Kidney (tissue), 22 donors: Measurements from ENCODE around the gene COBL. TPM values are rescaled to one million over a fixed set of nuclear protein-coding genes. Genes with fewer than 3 reads are reported as not detected.

Experiments
- DNase-seq, 5 donors: peaks; one replicate each; pipeline ENCODE4 v3.0.0-alpha.2; 2013 to 2020
- FAIRE-seq: peaks from 2 replicates; lab custom pipeline; 2012; peaks lifted over from hg19 to GRCh38; lab: Jason Lieb, UNC
- H3K27ac ChIP-seq, 2 donors: one replicate each; pipeline ENCODE4 v1.7.0; 2013; ENCODE audit warnings: low read depth in 2 of 2, low read length in 2 of 2, inconsistent platforms in 1 of 2
- H3K27me3 ChIP-seq: one replicate; pipeline ENCODE4 v1.7.1; 2013; ENCODE audit warnings: low read length, inconsistent platforms; ENCODE audit not compliant: control insufficient read depth, insufficient read depth
- H3K36me3 ChIP-seq, 3 donors: one replicate each; pipeline versions ENCODE4 v1.7.0 to v1.7.1; 2013; ENCODE audit warnings: low read length in 3 of 3, control low read depth in 1 of 3, inconsistent platforms in 1 of 3; ENCODE audit not compliant: insufficient read depth in 3 of 3, control insufficient read depth in 2 of 3
- H3K4me1 ChIP-seq, 3 donors: one replicate each; pipeline versions ENCODE4 v1.7.0 to v1.7.1; 2013; ENCODE audit warnings: low read length in 3 of 3, inconsistent platforms in 1 of 3, low read depth in 1 of 3; ENCODE audit not compliant: control insufficient read depth in 2 of 3, insufficient read depth in 2 of 3
- H3K4me3 ChIP-seq, 3 donors: one replicate each; pipeline versions ENCODE4 v1.7.0 to v1.8.1; 2013; ENCODE audit warnings: low read length in 3 of 3, control low read depth in 1 of 3, inconsistent platforms in 1 of 3
- H3K9ac ChIP-seq, 3 donors: one replicate each; pipeline versions ENCODE4 v1.7.0 to v1.7.1; 2013; ENCODE audit warnings: low read length in 3 of 3, control low read depth in 1 of 3, inconsistent platforms in 1 of 3
- H3K9me3 ChIP-seq, 3 donors: one replicate each; pipeline versions ENCODE4 v1.7.0 to v1.7.1; 2013; ENCODE audit warnings: low read length in 3 of 3, control low read depth in 1 of 3, inconsistent platforms in 1 of 3; ENCODE audit not compliant: control insufficient read depth in 2 of 3, insufficient read depth in 1 of 3
- intact Hi-C: fragments of 100-400 bp; cut with DNase I; formaldehyde crosslinking; loops from one replicate; pipeline ENCODE4 v1.11.1; 2022
- long read RNA-seq, 10 donors: library from polyadenylated mRNA in 1 of 10; unstranded in 1 of 10; transcript quantifications; one replicate each; pipeline ENCODE4 v2.0.0 and lab custom pipeline, GENCODE V29; 2021 to 2026
- polyA plus RNA-seq: library from polyadenylated mRNA; stranded (reverse); fragments of 350-450 nt; fragmentation: Illumina TruSeq; extraction: RNeasy Lipid Tissue Mini Kit (QIAGEN cat#74804); gene quantifications from one replicate; pipeline ENCODE4 v1.2.3, GENCODE V29; 2014; ENCODE audit warnings: low read depth, low replicate concordance; ENCODE audit not compliant: insufficient read depth
- total RNA-seq: library from RNA; stranded (reverse); fragmentation: NEBNext Ultra II Directional; extraction: Animal tissue kit (Norgen Biotek cat#: 25700); gene quantifications from one replicate; pipeline ENCODE4 v1.2.1, GENCODE V29; 2021
- TF ChIP-seq, protein P1 (sequence below): IDR thresholded peaks from 3 replicates; pipeline ENCODE4 v1.5.1; 2012; ENCODE audit warnings: mild to moderate bottlenecking, moderate library complexity, borderline replicate concordance; ENCODE audit not compliant: insufficient read depth; ENCODE audit errors: extremely low read depth
- donor health status: control.
- donor health status: control.
- donor health status: control.
- donor health status: control.
- donor health status: control.
- donor health status: DM: yes; HTN: yes; CAD: no.
- donor health status: Normal renal cell carcinoma (clear cell type).

The COBL gene
- 42.7 TPM for total RNA-seq
- polyA plus RNA-seq, result 9.8 TPM
- long read RNA-seq, donor 1, partial matches to known transcripts, result 0 of 1 reads
- long read RNA-seq, donor 1, other reads (novel, unspliced or antisense), result 0 of 1 reads
- long read RNA-seq, donor 2, result 0 reads
- long read RNA-seq, donor 3, result 0 reads
- long read RNA-seq, donor 4, result 0 reads
- long read RNA-seq, donor 5, result 0 reads
- long read RNA-seq, donor 6, result 0 reads
- long read RNA-seq, donor 7, partial matches to known transcripts, result 14 of 21 reads
- long read RNA-seq, donor 7, other reads (novel, unspliced or antisense), result 7 of 21 reads
- long read RNA-seq, donor 8, result 0 reads
- long read RNA-seq, donor 9, result 0 reads
- long read RNA-seq, donor 10, partial matches to known transcripts, result 6 of 7 reads
- long read RNA-seq, donor 10, other reads (novel, unspliced or antisense), result 0 of 7 reads

DNA sequence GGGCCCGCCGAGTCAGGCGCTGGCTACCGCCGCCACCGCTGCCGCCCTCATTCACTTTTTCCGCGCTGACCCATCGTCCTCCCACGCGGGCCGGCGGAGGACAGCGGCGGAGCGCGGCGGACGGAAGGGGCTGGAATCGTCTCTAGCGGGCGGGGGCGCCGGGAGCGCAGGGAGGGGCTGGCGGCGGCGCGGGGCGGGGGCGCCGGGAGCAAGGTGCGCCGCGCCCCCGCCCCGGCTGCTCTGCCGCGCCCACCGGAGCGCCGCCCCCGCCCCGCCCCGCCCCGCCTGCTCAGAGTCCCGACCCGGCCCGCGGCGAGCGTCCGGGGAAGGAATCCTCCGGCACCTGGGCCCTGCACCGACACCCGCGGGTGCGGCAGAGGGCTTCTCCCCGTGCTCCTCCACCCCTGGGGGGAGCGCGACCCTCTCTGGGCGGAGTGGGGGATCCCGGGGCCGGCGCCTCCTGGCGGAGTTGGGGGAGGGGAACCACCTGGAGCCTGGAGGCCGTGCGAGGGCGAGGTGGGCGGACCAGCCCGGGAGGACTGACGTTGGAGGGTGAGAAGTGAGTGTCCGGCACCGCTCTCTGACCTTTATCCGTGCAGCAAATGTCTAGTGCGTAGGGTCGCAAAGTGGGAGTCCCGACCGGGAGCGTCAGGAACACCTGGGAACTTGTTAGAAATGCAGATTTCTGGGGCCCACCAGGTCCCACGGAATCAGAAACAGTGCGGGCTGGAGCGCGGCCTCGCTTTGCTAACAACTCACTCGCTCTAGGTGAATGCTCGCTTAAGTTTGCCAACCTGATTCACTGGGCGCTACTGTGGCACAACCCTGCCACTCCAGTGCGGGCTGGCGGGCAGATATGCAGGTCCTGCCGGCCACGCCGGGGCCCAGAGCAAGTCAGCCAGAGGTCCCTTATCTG is at the start of gene COBL:
Gene COBL, minus strand, starts transcription at position 144 of the 916 bp plus-strand sequence. CDS start 176 bp downstream, outside the sequence.
- H3K9ac ChIP-seq, result peak within 1 kb of the TSS in 2 of 3 donors; percentile 29 to 83
- FAIRE-seq, result no peak
- H3K36me3 ChIP-seq, result no peaks in the 10 kb centered on the region

DNA sequence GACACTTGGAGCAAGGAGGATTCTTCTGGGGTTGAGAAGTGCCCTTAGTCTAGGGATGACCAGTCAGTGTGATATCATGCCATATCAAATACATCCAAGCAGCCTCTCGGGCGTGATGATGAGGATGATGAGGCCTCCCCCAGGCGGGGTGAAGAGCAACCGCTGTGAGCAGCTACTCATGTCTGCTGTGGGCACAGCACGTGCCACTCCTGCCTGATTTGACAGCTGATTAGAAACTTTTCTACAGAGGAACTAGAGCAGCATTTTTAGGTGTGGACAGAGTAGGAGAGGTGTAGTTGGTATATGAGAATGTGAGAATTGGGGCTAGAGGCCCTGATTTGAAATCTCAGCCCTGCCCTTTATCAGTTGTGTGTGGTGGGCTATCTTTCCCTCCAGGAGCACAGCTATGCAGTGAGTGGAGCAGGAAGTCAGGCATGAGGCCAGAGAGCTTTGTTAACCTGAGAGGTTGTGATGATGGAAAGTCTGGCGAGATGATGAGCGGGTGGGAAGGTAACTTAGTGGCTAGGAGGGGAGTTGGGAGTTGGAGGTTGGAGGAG is 49.6 kb upstream of the COBL start:
- intact Hi-C loops, result loop anchor here (10.0 kb wide), 1 partner anchor 201 kb away; no protein-coding TSS in a partner anchor
- H3K27ac ChIP-seq, result no peak overlapping the region
- no peak overlapping the region for H3K4me3 ChIP-seq
- no peaks in the 10 kb centered on the region for H3K27me3 ChIP-seq
- no peak for DNase-seq
- H3K36me3 ChIP-seq, result no peaks in the 10 kb centered on the region
- no peaks in the 10 kb centered on the region for H3K4me1 ChIP-seq
- no peak for FAIRE-seq
- no peak overlapping the region for H3K9ac ChIP-seq
- TF ChIP-seq, protein P1, sequence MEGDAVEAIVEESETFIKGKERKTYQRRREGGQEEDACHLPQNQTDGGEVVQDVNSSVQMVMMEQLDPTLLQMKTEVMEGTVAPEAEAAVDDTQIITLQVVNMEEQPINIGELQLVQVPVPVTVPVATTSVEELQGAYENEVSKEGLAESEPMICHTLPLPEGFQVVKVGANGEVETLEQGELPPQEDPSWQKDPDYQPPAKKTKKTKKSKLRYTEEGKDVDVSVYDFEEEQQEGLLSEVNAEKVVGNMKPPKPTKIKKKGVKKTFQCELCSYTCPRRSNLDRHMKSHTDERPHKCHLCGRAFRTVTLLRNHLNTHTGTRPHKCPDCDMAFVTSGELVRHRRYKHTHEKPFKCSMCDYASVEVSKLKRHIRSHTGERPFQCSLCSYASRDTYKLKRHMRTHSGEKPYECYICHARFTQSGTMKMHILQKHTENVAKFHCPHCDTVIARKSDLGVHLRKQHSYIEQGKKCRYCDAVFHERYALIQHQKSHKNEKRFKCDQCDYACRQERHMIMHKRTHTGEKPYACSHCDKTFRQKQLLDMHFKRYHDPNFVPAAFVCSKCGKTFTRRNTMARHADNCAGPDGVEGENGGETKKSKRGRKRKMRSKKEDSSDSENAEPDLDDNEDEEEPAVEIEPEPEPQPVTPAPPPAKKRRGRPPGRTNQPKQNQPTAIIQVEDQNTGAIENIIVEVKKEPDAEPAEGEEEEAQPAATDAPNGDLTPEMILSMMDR, result no peak
- H3K9me3 ChIP-seq, result no peaks in the 10 kb centered on the region

More for the DNA sequence above, at the start of gene COBL:
- H3K27me3 ChIP-seq, result no peaks in the 10 kb centered on the region
- H3K4me3 ChIP-seq, result peak within 1 kb of the TSS; percentile 62 to 83 (median 82)
- peaks cover 0 to 18% (median 9%) of the 10 kb centered on the region in 3 donors for H3K4me1 ChIP-seq
- intact Hi-C loops, result no loop called here
- DNase-seq, result peak; percentile 52 to 85 (median 66)
- TF ChIP-seq, protein P1, result no peak
- peak within 1 kb of the TSS; percentile 76 to 86 for H3K27ac ChIP-seq
- H3K9me3 ChIP-seq, result no peaks in the 10 kb centered on the region

- H3K4me1 ChIP-seq, result peaks cover 0 to 7% (median 0%) of the 10 kb centered on the region in 3 donors
- DNase-seq, result no peak
- no peaks in the 10 kb centered on the region for H3K36me3 ChIP-seq
- no peak overlapping the region for H3K9ac ChIP-seq
- no peak overlapping the region for H3K4me3 ChIP-seq
- FAIRE-seq, result no peak
- no peaks in the 10 kb centered on the region for H3K9me3 ChIP-seq
- H3K27ac ChIP-seq, result no peak overlapping the region
- TF ChIP-seq, protein P1, result no peak
- intact Hi-C loops, result no loop called here
- no peaks in the 10 kb centered on the region for H3K27me3 ChIP-seq
Observed at GRCh38 chr7:51357821-51358220, 41.2 kb upstream of the COBL start.
